CD4-positive, alpha-beta T cell treated with Interleukin-21 for 1 hour (primary cell): ENCODE measurements around the gene ITGB5.

Experiments used
- DNase-seq: peaks from one replicate; pipeline ENCODE4 v3.0.0-alpha.2; 2020

The ITGB5 gene

GRCh38 chr3:124887177-124887931, at the start of gene ITGB5:
TSS of gene ITGB5 (minus strand) at chr3:124887365. CDS start at chr3:124887000, 365 bp downstream.
- peak; percentile 8 for DNase-seq

- no peak for DNase-seq
These were observed 48.8 kb upstream of the ITGB5 start for GRCh38 chr3:124935794-124936542.

- DNase-seq = no peak
These were observed 48.1 kb upstream of the ITGB5 start for GRCh38 chr3:124935264-124935663.

- DNase-seq = no peak
These were observed 47.4 kb upstream of the ITGB5 start, which contains the start of gene MUC13 for GRCh38 chr3:124934577-124934976. TSS of gene MUC13 (minus strand) at chr3:124934751. CDS start at chr3:124934712, 39 bp downstream.

GRCh38 chr3:124928333-124929202, 41.4 kb upstream of the ITGB5 start:
- DNase-seq = peak; percentile 61

GRCh38 chr3:124927574-124928045, 40.4 kb upstream of the ITGB5 start:
- no peak for DNase-seq

- no peak for DNase-seq
These were observed 39.4 kb upstream of the ITGB5 start for GRCh38 chr3:124926426-124927101.

- DNase-seq = no peak
These were observed 37.6 kb upstream of the ITGB5 start for GRCh38 chr3:124924741-124925140.

GRCh38 chr3:124923833-124924232, 36.7 kb upstream of the ITGB5 start:
- no peak for DNase-seq

- DNase-seq = no peak
These were observed 33.6 kb upstream of the ITGB5 start for GRCh38 chr3:124920718-124921117.

- no peak for DNase-seq
These were observed 32.6 kb upstream of the ITGB5 start for GRCh38 chr3:124919756-124920155.

GRCh38 chr3:124918524-124918923, 31.4 kb upstream of the ITGB5 start:
- DNase-seq = no peak

GRCh38 chr3:124916837-124917409, 29.8 kb upstream of the ITGB5 start:
- DNase-seq = no peak

- DNase-seq = no peak
These were observed 28.1 kb upstream of the ITGB5 start for GRCh38 chr3:124915254-124915653.

GRCh38 chr3:124907957-124908356, 20.8 kb upstream of the ITGB5 start:
- DNase-seq = no peak

GRCh38 chr3:124904835-124905492, 17.8 kb upstream of the ITGB5 start:
- DNase-seq = no peak

- no peak for DNase-seq
These were observed 17.0 kb upstream of the ITGB5 start for GRCh38 chr3:124903896-124904834.

- no peak for DNase-seq
These were observed 9.8 kb upstream of the ITGB5 start for GRCh38 chr3:124896824-124897526.

GRCh38 chr3:124895756-124896155, 8.6 kb upstream of the ITGB5 start:
- DNase-seq = no peak

GRCh38 chr3:124893526-124893925, 6.4 kb upstream of the ITGB5 start:
- DNase-seq = no peak
